H1 (cell line): ENCODE data around the gene FANCM. TPM values are rescaled to one million over a fixed set of nuclear protein-coding genes. Genes with fewer than 3 reads are reported as not detected.

ENCODE experiments used
- CTCF ChIA-PET: fragments of 300-600 bp; sonication (Branson Sonifier 250); formaldehyde crosslinking; loops from one replicate; lab custom pipeline; 2021; ENCODE audit not compliant: partially characterized antibody; lab: Charles Lee
- POLR2A ChIA-PET: fragments of 300-600 bp; sonication (Branson Sonifier 250); formaldehyde crosslinking; loops from one replicate; lab custom pipeline; 2021; ENCODE audit warnings: inconsistent platforms; ENCODE audit not compliant: partially characterized antibody; lab: Charles Lee
- DNase-seq, 2 experiments: peaks; one replicate each; pipeline versions ENCODE4 v3.0.0 to v3.0.0-alpha.2; 2010 to 2022; ENCODE audit warnings: low spot score in 2 of 2, low read depth in 1 of 2, mixed read lengths in 1 of 2
- FAIRE-seq: peaks from 2 replicates; lab custom pipeline; 2011; peaks lifted over from hg19 to GRCh38; lab: Jason Lieb, UNC
- H2AFZ ChIP-seq: 2 replicates; pipeline ENCODE4 v1.8.1; 2012; ENCODE audit warnings: low read length, inconsistent platforms
- H2AK5ac ChIP-seq: 2 replicates; pipeline ENCODE4 v1.6.1; 2013; ENCODE audit warnings: low read depth, low read length
- H2BK120ac ChIP-seq: replicated peaks from 2 replicates; pipeline ENCODE3; 2013; ENCODE audit warnings: low read depth, low read length, inconsistent platforms
- H2BK12ac ChIP-seq: 2 replicates; pipeline ENCODE4 v1.6.1; 2013; ENCODE audit warnings: low read depth, low read length
- H2BK15ac ChIP-seq: 2 replicates; pipeline ENCODE4 v1.6.1; 2013; ENCODE audit warnings: low read length
- H2BK20ac ChIP-seq: 2 replicates; pipeline ENCODE4 v1.6.1; 2013; ENCODE audit warnings: low read length
- H2BK5ac ChIP-seq: 2 replicates; pipeline ENCODE4 v1.6.1; 2013; ENCODE audit warnings: low read depth, low read length
- H3K14ac ChIP-seq: 2 replicates; pipeline ENCODE4 v1.6.1; 2013; ENCODE audit warnings: inconsistent platforms; ENCODE audit not compliant: insufficient read length
- H3K18ac ChIP-seq: 2 replicates; pipeline ENCODE4 v1.6.1; 2013; ENCODE audit warnings: low read length; ENCODE audit errors: extremely low read depth
- H3K23ac ChIP-seq: 2 replicates; pipeline ENCODE4 v1.6.1; 2013; ENCODE audit warnings: inconsistent platforms; ENCODE audit not compliant: insufficient read length
- H3K23me2 ChIP-seq: 2 replicates; pipeline ENCODE4 v1.6.1; 2013; ENCODE audit warnings: low read depth, low read length
- H3K27ac ChIP-seq: 2 replicates; pipeline ENCODE4 v1.6.1; 2011; ENCODE audit warnings: low read depth, low read length, inconsistent platforms
- H3K27me3 ChIP-seq, 4 experiments: replicated peaks in 1 of 4; 1 replicate in 1 of 4; 2 replicates in 3 of 4; pipeline versions ENCODE4 v1.6.1 to v1.8.1; 2011 to 2013; ENCODE audit warnings: low read length in 3 of 4, mild to moderate bottlenecking in 3 of 4, inconsistent platforms in 2 of 4, mixed read lengths in 2 of 4, moderate library complexity in 1 of 4; ENCODE audit not compliant: control insufficient read depth in 3 of 4, insufficient read depth in 3 of 4; ENCODE audit errors: extremely low read depth in 1 of 4
- H3K36me3 ChIP-seq, 4 experiments: 2 replicates each; pipeline versions ENCODE4 v1.6.1 to v1.8.1; 2011 to 2013; ENCODE audit warnings: mild to moderate bottlenecking in 4 of 4, low read length in 3 of 4, moderate library complexity in 2 of 4, control low read depth in 1 of 4, inconsistent platforms in 1 of 4; ENCODE audit not compliant: insufficient read depth in 4 of 4, control insufficient read depth in 2 of 4
- H3K4ac ChIP-seq: replicated peaks from 2 replicates; pipeline ENCODE3; 2013; ENCODE audit warnings: low read length, low read depth, mixed read lengths, inconsistent platforms; ENCODE audit not compliant: insufficient read length
- H3K4me1 ChIP-seq, 4 experiments: replicated peaks in 1 of 4; 1 replicate in 1 of 4; 2 replicates in 3 of 4; pipeline versions ENCODE4 v1.6.1 to v1.8.1; 2011 to 2013; ENCODE audit warnings: low read length in 3 of 4, inconsistent platforms in 2 of 4, mixed read lengths in 1 of 4; ENCODE audit not compliant: insufficient read depth in 4 of 4, control insufficient read depth in 3 of 4
- H3K4me2 ChIP-seq, 2 experiments: 2 replicates each; pipeline versions ENCODE4 v1.6.1 to v1.8.1; 2011 to 2013; ENCODE audit warnings: low read depth in 2 of 2, low read length in 2 of 2, control low read depth in 1 of 2, inconsistent platforms in 1 of 2, mild to moderate bottlenecking in 1 of 2; ENCODE audit not compliant: insufficient read depth in 1 of 2
- H3K4me3 ChIP-seq, 4 experiments: fragments of 200-600, 300-600 bp in 1 of 4; sonication (generic), shearing (Covaris generic), sonication (Bioruptor Twin) in 1 of 4; 2 replicates each; pipeline versions ENCODE4 v1.5.1 to v1.8.1; 2011 to 2016; ENCODE audit warnings: low read length in 4 of 4, low read depth in 3 of 4, control low read depth in 2 of 4, inconsistent platforms in 2 of 4, mild to moderate bottlenecking in 2 of 4, mixed read lengths in 1 of 4, moderate library complexity in 1 of 4; ENCODE audit not compliant: insufficient read depth in 2 of 4; ENCODE audit errors: extremely low read depth in 1 of 4
- H3K56ac ChIP-seq: replicated peaks from 2 replicates; pipeline ENCODE3; 2013; ENCODE audit warnings: low read depth, mild to moderate bottlenecking, mixed read lengths, low read length, inconsistent platforms; ENCODE audit not compliant: insufficient read length
- H3K79me1 ChIP-seq: 2 replicates; pipeline ENCODE4 v1.6.1; 2013; ENCODE audit warnings: low read depth, low read length, control low read depth
- H3K79me2 ChIP-seq, 2 experiments: 2 replicates each; pipeline versions ENCODE4 v1.6.1 to v1.8.1; 2012 to 2013; ENCODE audit warnings: low read length in 2 of 2, mild to moderate bottlenecking in 2 of 2, inconsistent platforms in 1 of 2; ENCODE audit not compliant: insufficient read depth in 2 of 2, control insufficient read depth in 1 of 2
- H3K9ac ChIP-seq, 4 experiments: replicated peaks in 1 of 4; 1 replicate in 1 of 4; 2 replicates in 3 of 4; pipeline versions ENCODE4 v1.6.1 to v1.8.1; 2011 to 2013; ENCODE audit warnings: low read depth in 3 of 4, low read length in 3 of 4, control low read depth in 2 of 4, mild to moderate bottlenecking in 2 of 4, moderate library complexity in 2 of 4, inconsistent platforms in 1 of 4; ENCODE audit errors: extremely low read depth in 1 of 4
- H3K9me3 ChIP-seq, 2 experiments: 2 replicates each; pipeline versions ENCODE4 v1.6.1 to v1.8.1; 2012 to 2013; ENCODE audit warnings: mild to moderate bottlenecking in 2 of 2, moderate library complexity in 2 of 2, control low read depth in 1 of 2, inconsistent platforms in 1 of 2, low read depth in 1 of 2, low read length in 1 of 2, mixed read lengths in 1 of 2; ENCODE audit not compliant: insufficient read depth in 2 of 2
- H4K20me1 ChIP-seq, 2 experiments: replicated peaks in 1 of 2; 2 replicates each; pipeline versions ENCODE3 to v1.8.1; 2011 to 2013; ENCODE audit warnings: inconsistent platforms in 2 of 2, low read length in 2 of 2, mild to moderate bottlenecking in 1 of 2; ENCODE audit not compliant: insufficient read depth in 2 of 2, control insufficient read depth in 1 of 2
- H4K5ac ChIP-seq: 2 replicates; pipeline ENCODE4 v1.6.1; 2013; ENCODE audit warnings: low read length, low read depth, mixed read lengths, inconsistent platforms; ENCODE audit not compliant: insufficient read length
- H4K8ac ChIP-seq: 2 replicates; pipeline ENCODE4 v1.8.0; 2013; ENCODE audit warnings: mild to moderate bottlenecking, moderate library complexity, low read length, inconsistent platforms; ENCODE audit not compliant: insufficient read depth; ENCODE audit errors: extremely low read depth
- H4K91ac ChIP-seq: replicated peaks from 2 replicates; pipeline ENCODE3; 2013; ENCODE audit warnings: low read length, mixed read lengths, inconsistent platforms; ENCODE audit not compliant: insufficient read length
- CBX5 ChIP-seq: fragments of 300-800, 300-1000 bp; sonication (generic); IDR thresholded peaks from 2 replicates; pipeline ENCODE4 v1.7.1; 2016; ENCODE audit warnings: antibody characterized with exemption, low read length, low read depth
- EZH2 ChIP-seq: fragments of 200-600 bp; sonication (generic); IDR thresholded peaks from 2 replicates; pipeline ENCODE4 v1.7.1; 2012; ENCODE audit warnings: low read depth, mild to moderate bottlenecking, moderate library complexity, low read length, inconsistent platforms; ENCODE audit not compliant: severe bottlenecking
- GABPA ChIP-seq: IDR thresholded peaks from 2 replicates; pipeline ENCODE4 v1.6.1; 2011; ENCODE audit warnings: mild to moderate bottlenecking, low read length, moderate library complexity, borderline replicate concordance; ENCODE audit not compliant: insufficient read depth
- KDM5A ChIP-seq: fragments of 200-600 bp; IDR thresholded peaks from 2 replicates; pipeline ENCODE4 v1.7.1; 2012; ENCODE audit warnings: mild to moderate bottlenecking, low read length, inconsistent platforms, mixed read lengths
- SIN3A ChIP-seq, 2 experiments: IDR thresholded peaks in 1 of 2; conservative IDR thresholded peaks in 1 of 2; 2 replicates each; pipeline ENCODE4 v1.6.1; 2011 to 2012; ENCODE audit warnings: low read length in 2 of 2, improper control_type of control experiment in 1 of 2, low read depth in 1 of 2, mild to moderate bottlenecking in 1 of 2
- SP2 ChIP-seq: IDR thresholded peaks from 2 replicates; pipeline ENCODE4 v1.6.1; 2012; ENCODE audit warnings: mild to moderate bottlenecking, low read length, inconsistent platforms
- SRF ChIP-seq: IDR thresholded peaks from 2 replicates; pipeline ENCODE4 v1.6.1; 2011; ENCODE audit warnings: mild to moderate bottlenecking, low read depth, low read length, moderate library complexity
- TBP ChIP-seq: IDR thresholded peaks from 2 replicates; pipeline ENCODE4 v1.6.1; 2011; ENCODE audit warnings: low read depth, low read length, improper control_type of control experiment
- TCF12 ChIP-seq: IDR thresholded peaks from 2 replicates; pipeline ENCODE4 v1.6.1; 2011; ENCODE audit warnings: low read depth, mild to moderate bottlenecking, low read length
- WGBS, 2 experiments: shearing (Covaris generic) in 1 of 2; methylation state at CpG; one replicate each; pipeline versions ENCODE4 v1.1.6 to v1.1.7; 2013 to 2015; ENCODE audit warnings: low lambda C conversion rate in 2 of 2, mixed read lengths in 2 of 2, inconsistent platforms in 1 of 2, low coverage in 1 of 2, missing lambda C conversion rate in 1 of 2; ENCODE audit not compliant: insufficient replicate concordance in 2 of 2, insufficient coverage in 1 of 2, insufficient read length in 1 of 2; ENCODE audit errors: extremely low coverage in 1 of 2, missing lambda C conversion rate in 1 of 2; 5-methylcytosine and 5-hydroxymethylcytosine counted together
- polyA plus RNA-seq, 7 experiments: library from polyadenylated mRNA; depleted of rRNA in 3 of 7; stranded (reverse) in 5 of 7; unstranded in 2 of 7; fragments of >200 nt in 5 of 7; fragments of 200-250 nt in 2 of 7; gene quantifications; 1 replicate in 5 of 7; 2 replicates in 1 of 7; 4 replicates in 1 of 7; pipeline versions ENCODE4 v1.2.1 to v1.2.3, GENCODE V29; 2011 to 2013; ENCODE audit warnings: missing spikeins in 2 of 7, mixed read lengths in 2 of 7
- total RNA-seq: library from RNA; stranded (reverse); fragmentation: NEBNext Ultra II Directional; extraction: Animal tissue kit (Norgen Biotek cat#: 25700); gene quantifications from 2 replicates; pipeline ENCODE4 v1.2.1, GENCODE V29; 2021
- TF ChIP-seq, protein P1 (sequence below): IDR thresholded peaks from 2 replicates; pipeline ENCODE4 v1.6.1; 2012; ENCODE audit warnings: inconsistent platforms

Gene FANCM
- total and polyA plus RNA-seq, 2 of the 8 experiments (the other 6 are each of a cell fraction or from before 2014, with no cell fraction given) = 3.2 to 10.5 TPM

DNA sequence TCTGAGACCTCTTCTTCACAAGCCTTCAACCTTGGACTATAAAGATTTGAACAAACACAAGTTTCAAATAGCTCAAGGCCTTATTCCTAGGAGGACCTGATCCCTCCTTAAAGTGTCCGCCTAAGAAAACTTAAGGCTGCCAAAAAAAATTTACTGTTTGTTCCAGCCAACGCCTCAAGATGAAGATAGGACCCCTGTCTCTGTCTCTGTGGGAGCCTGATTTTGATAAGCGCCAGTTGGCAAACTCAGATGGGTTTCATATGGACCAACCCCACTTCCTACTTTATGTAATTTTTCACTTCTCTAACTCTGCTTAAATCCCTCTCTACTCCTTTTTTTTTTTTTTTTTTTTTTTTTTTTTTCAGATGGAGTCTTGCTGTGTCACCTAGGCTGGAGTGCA, 12.5 kb upstream of the FANCM start:
- H3K9ac ChIP-seq = no peak overlapping the region
- no peaks in the 10 kb centered on the region for H3K23me2 ChIP-seq
- H3K4me2 ChIP-seq = no peak overlapping the region
- H2BK12ac ChIP-seq = no peak overlapping the region
- H3K79me2 ChIP-seq = peaks cover 0 to 2% of the 10 kb centered on the region in 2 experiments; a peak in 1 of 4 replicates
- H4K8ac ChIP-seq = no peak overlapping the region
- no peaks in the 10 kb centered on the region for H3K27me3 ChIP-seq
- H3K18ac ChIP-seq = no peak overlapping the region
- H2AK5ac ChIP-seq = no peak overlapping the region
- peaks cover 0 to 2% of the 10 kb centered on the region in 2 experiments for H4K20me1 ChIP-seq
- H2BK5ac ChIP-seq = no peak overlapping the region
- no peaks in the 10 kb centered on the region for H3K79me1 ChIP-seq
- no peak overlapping the region for H3K27ac ChIP-seq
- no peak overlapping the region for H3K56ac ChIP-seq
- no peaks in the 10 kb centered on the region for H3K9me3 ChIP-seq
- WGBS, 2 experiments = 100% methylated on average over 3 of the region's 3 CpGs; no CpG with 5 or more reads in 1 of the 2 experiments
- FAIRE-seq (no peak), DNase-seq (no peak)
- H3K4me1 ChIP-seq = no peaks in the 10 kb centered on the region
- peaks cover 12 to 81% (median 49%) of the 10 kb centered on the region in 4 experiments for H3K36me3 ChIP-seq
- ChIA-PET POLR2A (interaction anchor here (1.1 to 1.3 kb wide), 2 partner anchors 10 to 13 kb away, joined by 3 to 6 read pairs; no protein-coding TSS in a partner anchor), CTCF (no interaction called here)
- H2BK20ac ChIP-seq = no peak overlapping the region
- H3K4me3 ChIP-seq = no peak overlapping the region
- H2BK15ac ChIP-seq = no peak overlapping the region
- H2AFZ ChIP-seq = no peak overlapping the region
- no peak overlapping the region for H4K5ac ChIP-seq
- no peak overlapping the region for H4K91ac ChIP-seq
- no peak for TF ChIP-seq SIN3A (conservative IDR thresholded peaks at IDR 0.05 in 1 of 2, IDR thresholded peaks at IDR 0.05 in 1 of 2; ENCODE audit: low read depth in 1 of 2, low read length in 2 of 2)
- TF ChIP-seq, protein P1, sequence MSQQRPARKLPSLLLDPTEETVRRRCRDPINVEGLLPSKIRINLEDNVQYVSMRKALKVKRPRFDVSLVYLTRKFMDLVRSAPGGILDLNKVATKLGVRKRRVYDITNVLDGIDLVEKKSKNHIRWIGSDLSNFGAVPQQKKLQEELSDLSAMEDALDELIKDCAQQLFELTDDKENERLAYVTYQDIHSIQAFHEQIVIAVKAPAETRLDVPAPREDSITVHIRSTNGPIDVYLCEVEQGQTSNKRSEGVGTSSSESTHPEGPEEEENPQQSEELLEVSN = no peak
- TF ChIP-seq CBX5 = no peak
- no peak for TF ChIP-seq EZH2
- TF ChIP-seq SRF = no peak
- TF ChIP-seq TBP = no peak
- no peak for TF ChIP-seq KDM5A
- TF ChIP-seq GABPA = no peak
- TF ChIP-seq TCF12 = no peak
- no peak for TF ChIP-seq SP2
- H3K4ac ChIP-seq = no peak overlapping the region
- H3K23ac ChIP-seq = no peak overlapping the region
- no peak overlapping the region for H2BK120ac ChIP-seq
- no peak overlapping the region for H3K14ac ChIP-seq
